GM18517 (cell line): ENCODE data around the gene ZNF791.
"Not testable (repeated sequence)": the region's sequence is repeated elsewhere in the genome, so short reads cannot be mapped to it uniquely, and the experiment has no call there.

ENCODE experiments used
- ATAC-seq: cut with Tn5 transposase; IDR thresholded peaks from one replicate; pipeline ENCODE4 v1.9.1; 2021; ENCODE audit warnings: mild to moderate bottlenecking, moderate library complexity; ENCODE audit not compliant: unreplicated experiment

Gene ZNF791

GRCh38 chr19:12610540-12611360 lies at the start of gene ZNF791, which contains the start of gene ZNF490:
Gene ZNF791, plus strand, starts transcription at chr19:12610920. Its CDS starts 160 bp downstream, at chr19:12611080.
Gene ZNF490, minus strand, starts transcription at chr19:12610813. Its CDS starts 133 bp downstream, at chr19:12610680.
- peak; percentile 69 for ATAC-seq

DNA sequence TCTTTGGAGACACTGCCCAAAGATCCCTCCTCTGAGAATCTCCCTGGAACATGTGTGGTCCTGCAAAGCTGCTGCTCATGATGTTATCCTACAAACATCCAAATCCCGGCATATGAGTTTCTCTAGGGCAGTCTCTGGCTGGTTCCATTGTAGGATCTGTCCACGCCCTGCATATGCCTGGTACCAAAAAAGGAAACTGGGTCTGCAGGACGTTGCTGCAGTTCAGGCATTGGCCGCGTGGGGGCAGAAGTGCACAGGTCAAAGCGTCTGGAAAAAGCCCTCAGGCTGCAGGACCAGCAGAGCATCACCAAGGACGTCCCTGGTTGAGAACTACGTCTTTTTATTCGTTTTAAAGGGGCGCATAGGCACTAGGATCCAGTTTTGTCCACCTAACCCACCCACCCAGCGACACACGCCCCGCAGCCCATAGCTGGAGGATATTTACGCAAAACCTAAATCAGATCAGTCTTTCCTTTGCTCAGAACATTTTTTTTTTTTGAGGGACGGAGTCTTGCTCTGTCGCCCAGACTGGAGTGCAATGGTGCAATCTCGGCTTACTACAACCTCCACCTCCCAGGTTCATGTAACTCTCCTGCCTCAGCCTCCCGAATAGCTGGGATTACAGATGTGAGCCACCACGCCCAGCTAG lies 46.6 kb upstream of the ZNF791 start:
- no peak for ATAC-seq

- ATAC-seq = not testable (repeated sequence)
Observed at GRCh38 chr19:12566380-12566779, 44.3 kb upstream of the ZNF791 start.

DNA sequence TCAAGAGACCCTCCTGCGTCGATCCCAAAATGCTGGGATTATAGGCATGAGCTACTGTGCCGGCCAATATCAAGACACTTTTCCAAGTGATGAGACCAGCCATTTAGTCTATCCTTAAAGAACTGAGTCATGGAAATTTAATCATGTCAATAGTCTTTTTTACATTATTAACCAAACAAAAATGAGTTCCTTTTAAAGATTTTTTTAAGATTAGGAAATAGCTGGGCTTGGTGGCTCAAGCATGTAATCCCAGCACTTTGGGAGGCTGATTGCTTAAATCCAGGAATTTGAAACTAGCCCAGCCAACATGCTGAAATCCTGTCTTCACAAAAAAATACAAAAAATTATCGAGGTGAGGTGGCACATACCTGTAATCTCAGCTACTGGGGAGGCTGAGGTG lies 42.8 kb upstream of the ZNF791 start:
- no peak for ATAC-seq

DNA sequence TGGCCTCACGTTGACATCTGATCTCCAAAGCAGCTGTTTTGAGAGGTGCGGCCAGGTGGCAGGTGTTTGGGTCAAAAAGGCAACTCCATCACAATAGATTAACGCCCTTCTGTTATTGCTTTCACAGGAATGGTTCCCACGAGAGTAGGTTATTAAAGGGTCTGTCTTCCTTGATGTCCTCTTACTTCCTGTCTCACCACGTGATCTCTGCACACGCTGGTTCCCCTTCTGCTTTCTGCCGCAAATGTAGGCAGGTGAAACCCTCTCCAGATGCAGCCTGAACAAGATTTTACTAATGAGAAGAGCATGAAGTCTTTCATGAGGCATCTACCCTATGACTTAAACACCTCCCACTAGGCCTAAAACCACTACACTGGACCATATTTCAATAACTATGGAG lies 36.7 kb upstream of the ZNF791 start:
- no peak for ATAC-seq

- ATAC-seq = no peak
Observed at GRCh38 chr19:12578641-12579040, 32.1 kb upstream of the ZNF791 start.

- no peak for ATAC-seq
Observed at GRCh38 chr19:12580180-12580694, 30.5 kb upstream of the ZNF791 start.

DNA sequence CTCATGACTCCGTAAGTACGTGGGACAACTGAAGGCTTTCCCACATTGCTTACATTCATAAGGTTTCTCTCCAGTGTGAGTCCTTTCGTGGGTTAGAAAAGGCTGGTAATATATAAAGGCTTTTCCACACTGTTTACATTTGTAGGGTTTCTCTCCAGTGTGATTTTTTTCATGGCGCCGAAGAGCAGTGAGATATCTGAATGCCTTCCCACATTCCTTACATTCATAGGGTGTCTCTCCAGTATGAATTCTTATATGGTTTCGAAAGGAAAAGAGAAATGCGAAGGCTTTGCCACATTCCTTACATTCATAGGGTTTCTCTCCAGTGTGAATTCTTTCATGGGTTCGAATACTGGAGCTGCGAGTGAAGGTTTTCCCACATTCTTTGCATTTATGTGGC lies 29.6 kb upstream of the ZNF791 start:
- no peak for ATAC-seq

DNA sequence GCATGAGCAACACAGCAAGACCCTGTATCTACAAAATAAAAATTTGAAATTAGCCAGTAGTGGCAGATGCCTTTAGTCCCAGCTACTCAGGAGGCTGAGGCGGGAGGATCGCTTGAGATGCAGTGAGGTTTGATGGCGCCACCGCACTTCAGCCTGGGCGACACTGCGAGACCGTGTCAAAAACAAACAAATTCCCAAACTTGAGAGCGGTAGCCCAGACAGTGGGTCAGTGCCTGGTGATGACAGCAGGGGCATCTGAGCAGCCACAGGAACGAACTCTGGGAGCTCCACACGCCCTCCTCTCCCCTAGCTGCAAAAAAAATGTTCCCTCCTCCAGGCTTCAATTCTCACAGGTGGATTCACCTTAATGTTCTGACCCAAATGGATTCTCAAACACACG lies 14.2 kb upstream of the ZNF791 start:
- ATAC-seq = no peak

- ATAC-seq = no peak
Observed at GRCh38 chr19:12596927-12597548, 13.7 kb upstream of the ZNF791 start.

GRCh38 chr19:12597594-12597993 lies 13.1 kb upstream of the ZNF791 start:
- no peak for ATAC-seq

- no peak for ATAC-seq
Observed at GRCh38 chr19:12603714-12604113, 7.0 kb upstream of the ZNF791 start.

- ATAC-seq = no peak
Observed at GRCh38 chr19:12606796-12607195, 3.9 kb upstream of the ZNF791 start.

- no peak for ATAC-seq
Observed at GRCh38 chr19:12607631-12608030, 3.1 kb upstream of the ZNF791 start.

GRCh38 chr19:12611361-12611699 lies 610 bp downstream of the ZNF791 start:
- ATAC-seq = no peak

DNA sequence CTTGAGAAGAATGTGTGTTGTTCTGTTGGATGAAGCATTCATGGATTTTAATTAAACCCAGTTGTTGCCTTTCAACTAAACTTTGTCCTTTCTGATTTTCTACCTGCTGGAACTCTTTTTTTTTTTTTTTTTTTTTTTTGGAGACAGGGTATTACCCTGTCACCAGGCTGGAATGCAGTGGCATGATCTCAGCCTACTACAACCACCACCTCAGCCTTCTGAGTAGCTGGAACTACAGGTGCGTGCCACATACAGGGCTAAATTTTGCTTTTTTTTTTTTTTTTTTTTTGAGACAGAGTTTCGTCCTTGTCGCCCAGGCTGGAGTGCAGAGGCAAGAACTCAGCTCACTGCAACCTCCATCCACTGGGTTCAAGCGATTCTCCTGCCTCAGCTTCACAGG lies 6.9 kb downstream of the ZNF791 start:
- no peak for ATAC-seq

DNA sequence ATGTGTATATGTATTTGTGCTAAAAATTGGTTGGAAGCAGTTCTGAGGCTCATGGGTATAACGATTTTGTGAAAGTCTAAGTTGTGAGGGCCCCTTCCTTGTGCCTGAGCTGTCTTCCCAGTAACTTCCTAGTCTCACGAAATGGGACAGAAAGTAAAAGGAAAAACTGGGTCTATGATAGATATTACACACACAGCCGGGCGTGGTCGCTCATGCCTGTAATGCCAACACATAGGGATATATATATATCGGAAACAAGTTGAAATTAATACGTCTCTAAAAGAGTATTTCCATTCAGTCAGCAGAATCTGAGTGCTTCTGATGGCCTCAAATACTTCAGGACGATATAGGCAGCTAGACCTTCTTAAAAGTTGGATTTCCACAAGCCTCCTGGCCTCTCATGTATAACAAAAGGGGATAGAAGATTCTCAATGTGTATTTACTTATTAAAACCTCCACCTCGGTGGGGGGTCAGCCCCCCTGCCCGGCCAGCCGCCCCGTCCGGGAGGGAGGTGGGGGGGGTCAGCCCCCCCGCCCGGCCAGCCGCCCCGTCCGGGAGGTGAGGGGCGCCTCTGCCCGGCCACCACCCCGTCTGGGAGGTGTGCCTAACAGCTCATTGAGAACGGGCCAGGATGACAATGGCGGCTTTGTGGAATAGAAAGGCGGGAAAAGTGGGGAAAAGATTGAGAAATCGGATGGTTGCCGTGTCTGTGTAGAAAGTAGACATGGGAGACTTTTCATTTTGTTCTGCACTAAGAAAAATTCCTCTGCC lies 10.7 kb downstream of the ZNF791 start:
- ATAC-seq = not testable (repeated sequence)

- ATAC-seq = no peak
Observed at GRCh38 chr19:12623361-12624031, 12.8 kb downstream of the ZNF791 start.

DNA sequence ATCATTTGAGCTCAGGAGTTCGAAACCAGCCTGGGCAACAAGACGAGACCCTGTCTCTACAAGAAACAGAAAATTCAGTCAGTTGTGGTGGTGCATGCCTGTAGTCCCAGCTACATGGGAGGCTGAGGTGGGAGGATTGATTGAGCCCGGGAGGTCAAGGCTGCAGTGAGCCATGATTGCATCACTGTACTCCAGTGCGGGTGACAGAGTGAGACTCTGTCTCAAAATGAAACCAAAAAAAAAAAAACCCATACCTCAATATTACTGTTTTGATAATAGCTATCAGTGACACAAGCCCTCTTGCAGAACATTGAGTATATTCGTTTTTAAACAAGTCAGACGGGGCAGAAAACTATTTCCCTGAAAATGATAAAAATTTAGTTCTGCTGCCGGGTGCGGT lies 16.2 kb downstream of the ZNF791 start:
- no peak for ATAC-seq
